HUES6 (cell line): ENCODE results near the gene VAMP5.

Source experiments
- H3K27ac ChIP-seq: 2 replicates; pipeline ENCODE4 v1.7.0; 2013; ENCODE audit warnings: low read depth, mild to moderate bottlenecking, low read length, inconsistent platforms
- H3K27me3 ChIP-seq: 2 replicates; pipeline ENCODE4 v1.6.1; 2013; ENCODE audit warnings: low read length; ENCODE audit not compliant: control insufficient read depth, insufficient read depth
- H3K36me3 ChIP-seq: 2 replicates; pipeline ENCODE4 v1.6.1; 2013; ENCODE audit warnings: low read length; ENCODE audit not compliant: control insufficient read depth, insufficient read depth
- H3K4me1 ChIP-seq: 2 replicates; pipeline ENCODE4 v1.6.1; 2013; ENCODE audit warnings: low read length; ENCODE audit not compliant: control insufficient read depth, insufficient read depth
- H3K4me3 ChIP-seq: 2 replicates; pipeline ENCODE4 v1.5.1; 2013; ENCODE audit warnings: low read depth, low read length
- H3K9ac ChIP-seq: one replicate; pipeline ENCODE4 v1.6.1; 2013; ENCODE audit warnings: mild to moderate bottlenecking, low read length
- H3K9me3 ChIP-seq: 2 replicates; pipeline ENCODE4 v1.6.1; 2013; ENCODE audit warnings: low read depth, low read length; ENCODE audit not compliant: control insufficient read depth, insufficient read depth

Gene VAMP5

GRCh38 chr2:85584354-85584856, at the start of gene VAMP5:
VAMP5 (plus strand) TSS chr2:85584431; CDS start chr2:85584491, 60 bp downstream.
- peaks cover 17% of the 10 kb centered on the region; the same call in 1 of the 2 replicates for H3K27me3 ChIP-seq
- peak within 1 kb of the TSS; percentile 49 for H3K9ac ChIP-seq
- H3K4me3 ChIP-seq: peak within 1 kb of the TSS; percentile 60
- peaks cover 13% of the 10 kb centered on the region for H3K36me3 ChIP-seq
- peaks cover 26% of the 10 kb centered on the region for H3K4me1 ChIP-seq
- H3K27ac ChIP-seq: peak within 1 kb of the TSS; percentile 41; the same call in 1 of the 2 replicates
- no peaks in the 10 kb centered on the region for H3K9me3 ChIP-seq

- Histone ChIP-seq H3K9me3 (no peaks in the 10 kb centered on the region), H3K27ac (no peak overlapping the region), H3K36me3 (peaks cover 7% of the 10 kb centered on the region), H3K27me3 (no peaks in the 10 kb centered on the region), H3K9ac (no peak overlapping the region), H3K4me1 (peaks cover 12% of the 10 kb centered on the region), H3K4me3 (no peak overlapping the region)
These were observed 49.4 kb upstream of the VAMP5 start for GRCh38 chr2:85534881-85535280.

- Histone ChIP-seq H3K27me3 (no peaks in the 10 kb centered on the region), H3K36me3 (peaks cover 23% of the 10 kb centered on the region), H3K4me1 (peaks cover 17% of the 10 kb centered on the region), H3K9ac (no peak overlapping the region), H3K27ac (no peak overlapping the region), H3K9me3 (no peaks in the 10 kb centered on the region), H3K4me3 (no peak overlapping the region)
These were observed 47.8 kb upstream of the VAMP5 start for GRCh38 chr2:85536479-85536878.

- Histone ChIP-seq H3K36me3 (peaks cover 37% of the 10 kb centered on the region), H3K9ac (peak overlapping the region; percentile 99), H3K9me3 (no peaks in the 10 kb centered on the region), H3K4me3 (peak overlapping the region; percentile 100), H3K4me1 (peaks cover 18% of the 10 kb centered on the region), H3K27ac (peak overlapping the region; percentile 100), H3K27me3 (no peaks in the 10 kb centered on the region)
These were observed 46.4 kb upstream of the VAMP5 start for GRCh38 chr2:85537600-85538506.

- H3K4me1 ChIP-seq: peaks cover 18% of the 10 kb centered on the region
- H3K9me3 ChIP-seq: no peaks in the 10 kb centered on the region
- peak within 1 kb of the TSS; percentile 100 for H3K27ac ChIP-seq
- peak within 1 kb of the TSS; percentile 99 for H3K9ac ChIP-seq
- no peaks in the 10 kb centered on the region for H3K27me3 ChIP-seq
- H3K4me3 ChIP-seq: peak within 1 kb of the TSS; percentile 100
- peaks cover 46% of the 10 kb centered on the region for H3K36me3 ChIP-seq
These were observed 45.5 kb upstream of the VAMP5 start, which contains the start of gene MAT2A for GRCh38 chr2:85538507-85539360. MAT2A (plus strand) TSS chr2:85539168; CDS start chr2:85539288, 120 bp downstream.

GRCh38 chr2:85539361-85540132, 44.7 kb upstream of the VAMP5 start:
- Histone ChIP-seq H3K9ac (peak overlapping the region; percentile 99), H3K4me3 (peak overlapping the region; percentile 100), H3K36me3 (peaks cover 54% of the 10 kb centered on the region), H3K27ac (peak overlapping the region; percentile 100), H3K4me1 (peaks cover 18% of the 10 kb centered on the region), H3K27me3 (no peaks in the 10 kb centered on the region), H3K9me3 (no peaks in the 10 kb centered on the region)

- H3K4me3 ChIP-seq: peak overlapping the region; percentile 100
- peaks cover 61% of the 10 kb centered on the region for H3K36me3 ChIP-seq
- H3K27ac ChIP-seq: peak overlapping the region; percentile 100
- no peaks in the 10 kb centered on the region for H3K27me3 ChIP-seq
- peaks cover 18% of the 10 kb centered on the region for H3K4me1 ChIP-seq
- no peaks in the 10 kb centered on the region for H3K9me3 ChIP-seq
- H3K9ac ChIP-seq: peak overlapping the region; percentile 99
These were observed 44.0 kb upstream of the VAMP5 start for GRCh38 chr2:85540133-85540648.

GRCh38 chr2:85541262-85541661, 43.0 kb upstream of the VAMP5 start:
- Histone ChIP-seq H3K4me1 (peaks cover 18% of the 10 kb centered on the region), H3K4me3 (peak overlapping the region; percentile 100), H3K9ac (peak overlapping the region; percentile 99), H3K9me3 (no peaks in the 10 kb centered on the region), H3K27me3 (no peaks in the 10 kb centered on the region), H3K36me3 (peaks cover 70% of the 10 kb centered on the region), H3K27ac (no peak overlapping the region)

- H3K9me3 ChIP-seq: no peaks in the 10 kb centered on the region
- peak overlapping the region; percentile 100 for H3K4me3 ChIP-seq
- peaks cover 17% of the 10 kb centered on the region for H3K4me1 ChIP-seq
- H3K36me3 ChIP-seq: peaks cover 71% of the 10 kb centered on the region
- no peaks in the 10 kb centered on the region for H3K27me3 ChIP-seq
- H3K9ac ChIP-seq: no peak overlapping the region
- H3K27ac ChIP-seq: no peak overlapping the region
These were observed 42.3 kb upstream of the VAMP5 start for GRCh38 chr2:85541753-85542457.
